GM12874 (cell line): ENCODE measurements around the gene TNIP2.

ENCODE experiments used
- CTCF ChIP-seq: IDR thresholded peaks from 2 replicates; pipeline ENCODE4 v1.5.1; 2011; ENCODE audit warnings: low read depth, mild to moderate bottlenecking, control low read depth, low read length, moderate library complexity; ENCODE audit not compliant: insufficient read depth

Gene TNIP2

GRCh38 chr4:2728221-2728620 is 27.9 kb downstream of the TNIP2 start:
- TF ChIP-seq CTCF, result no peak

- no peak for TF ChIP-seq CTCF
Observed at GRCh38 chr4:2725380-2725779, 30.8 kb downstream of the TNIP2 start.

DNA sequence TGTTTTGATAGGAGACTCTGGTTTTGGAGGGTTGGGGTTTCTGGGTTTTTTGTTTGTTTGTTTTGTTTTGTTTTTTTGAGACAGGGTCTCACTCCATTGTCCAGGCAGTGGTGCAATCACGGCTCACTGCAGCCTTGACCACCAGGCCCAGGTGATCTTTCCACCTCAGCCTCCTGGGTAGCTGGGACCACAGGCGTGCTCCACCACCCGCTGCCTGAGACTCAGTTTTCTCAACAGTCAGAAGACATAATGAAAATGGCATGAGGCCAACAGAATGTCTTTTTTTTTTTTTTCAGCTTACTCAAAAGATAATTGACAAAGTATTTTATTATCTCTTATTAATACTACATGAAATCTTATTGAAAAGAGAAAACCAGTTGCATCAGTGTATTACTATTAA is 32.4 kb downstream of the TNIP2 start:
- TF ChIP-seq CTCF, result no peak

GRCh38 chr4:2722033-2722432 is 34.1 kb downstream of the TNIP2 start:
- TF ChIP-seq CTCF, result no peak

DNA sequence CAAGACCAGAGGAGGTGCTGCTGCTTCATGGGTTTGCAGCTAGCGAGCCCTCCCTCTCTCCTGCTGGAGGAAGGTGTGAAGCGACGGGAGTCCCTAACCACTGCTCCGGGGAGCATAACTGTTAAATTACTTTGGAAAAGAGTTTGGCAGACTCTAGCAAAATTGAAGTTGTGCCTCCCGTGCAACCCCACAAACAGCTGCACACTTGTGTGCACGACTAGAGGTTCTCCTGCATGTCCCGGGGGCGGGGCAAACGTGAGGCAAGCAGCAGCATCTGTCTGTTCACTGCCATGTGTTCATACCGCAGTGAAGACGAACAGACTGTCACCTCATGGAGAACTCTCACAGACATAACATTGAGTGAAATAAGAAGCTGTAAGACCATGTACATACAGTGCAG is 34.5 kb downstream of the TNIP2 start:
- no peak for TF ChIP-seq CTCF

- TF ChIP-seq CTCF, result no peak
Observed at GRCh38 chr4:2716236-2716635, 39.9 kb downstream of the TNIP2 start.

DNA sequence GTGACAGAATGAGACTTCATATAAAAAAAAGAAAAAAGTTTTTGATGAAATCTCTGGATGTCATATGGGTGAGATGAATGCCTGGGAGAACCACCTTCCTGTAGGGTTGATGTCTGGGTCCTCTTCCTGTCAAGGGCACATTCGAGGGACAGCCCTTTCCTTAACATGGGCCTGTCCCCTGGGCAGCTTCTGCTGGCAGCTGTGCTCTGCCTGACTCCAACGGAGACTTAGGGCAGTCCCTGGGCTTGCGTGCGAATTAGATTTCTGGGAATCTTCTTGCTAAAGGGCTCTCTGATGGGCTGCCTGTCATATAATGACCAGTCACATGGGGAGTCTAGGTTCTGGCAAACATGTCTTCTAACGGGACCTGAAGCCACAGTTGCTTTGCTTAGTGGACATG is 40.7 kb downstream of the TNIP2 start:
- TF ChIP-seq CTCF, result no peak

- TF ChIP-seq CTCF, result no peak
Observed at GRCh38 chr4:2714918-2715317, 41.2 kb downstream of the TNIP2 start.
